ENCODE data around the gene CFAP61. TPM values are rescaled to one million over a fixed set of nuclear protein-coding genes. Genes with fewer than 3 reads are reported as not detected.

CFAP61 gene
- total RNA-seq, 1 experiment from 2014 or later: 0.28 TPM

GRCh38 chr20:20395903-20396568 is 343.7 kb downstream of the CFAP61 start:
- POLR2A ChIA-PET: no interaction called here

GRCh38 chr20:20396794-20397193 is 344.5 kb downstream of the CFAP61 start:
- H3K27ac ChIP-seq (ENCODE audit: low read length): no peak overlapping the region
- ATAC-seq: no peak
- no TSS peak for BruUV-seq (replicated peaks)
- intact Hi-C loops (cut with micrococcal nuclease; ENCODE audit: unreplicated experiment) (no loop called here), in situ Hi-C loops (cut with HindIII; ENCODE audit: low pct_unique_long_range_greater_than_20kb, low sequenced_read_pairs) (no loop called here)
- no peaks in the 10 kb centered on the region for H3K4me1 ChIP-seq (ENCODE audit: control insufficient read depth, insufficient read depth, low read length)
- CTCF ChIA-PET: no interaction called here
- H3K9me3 ChIP-seq (ENCODE audit: control insufficient read depth, insufficient read depth, low read depth, low read length): no peaks in the 10 kb centered on the region
- POLR2A ChIA-PET: no interaction called here
- no peak overlapping the region for H3K4me3 ChIP-seq (ENCODE audit: low read depth in 2 of 2, low read length in 2 of 2)
- H3K27me3 ChIP-seq (ENCODE audit: control insufficient read depth, insufficient read depth, low read length): no peaks in the 10 kb centered on the region
- TF ChIP-seq POLR2AphosphoS5 (IDR thresholded peaks at IDR 0.05; ENCODE audit: low read depth, low read length) (no peak), REST (IDR thresholded peaks at IDR 0.05; ENCODE audit: insufficient read depth in 1 of 2, low read depth in 2 of 2, low read length in 1 of 2) (no peak), CTCF (IDR thresholded peaks at IDR 0.05) (no peak), TCF7L2 (IDR thresholded peaks at IDR 0.05; ENCODE audit: low read depth, low read length) (no peak), SIN3A (IDR thresholded peaks at IDR 0.05; ENCODE audit: borderline replicate concordance, insufficient read depth, low read depth, low read length) (no peak)
- DNase-seq (ENCODE audit: low read depth, low spot score): no peak
- H3K36me3 ChIP-seq (ENCODE audit: control insufficient read depth, insufficient read depth, low read length): no peaks in the 10 kb centered on the region

More at GRCh38 chr20:20395903-20396568, 343.7 kb downstream of the CFAP61 start:
- BruUV-seq (replicated peaks): no TSS peak
- Histone ChIP-seq H3K9me3 (ENCODE audit: control insufficient read depth, insufficient read depth, low read depth, low read length) (no peaks in the 10 kb centered on the region), H3K27me3 (ENCODE audit: control insufficient read depth, insufficient read depth, low read length) (no peaks in the 10 kb centered on the region), H3K4me3 (ENCODE audit: low read depth in 2 of 2, low read length in 2 of 2) (no peak overlapping the region), H3K27ac (ENCODE audit: low read length) (no peak overlapping the region), H3K4me1 (ENCODE audit: control insufficient read depth, insufficient read depth, low read length) (no peaks in the 10 kb centered on the region), H3K36me3 (ENCODE audit: control insufficient read depth, insufficient read depth, low read length) (no peaks in the 10 kb centered on the region)
- CTCF ChIA-PET: no interaction called here
- TF ChIP-seq SIN3A (IDR thresholded peaks at IDR 0.05; ENCODE audit: borderline replicate concordance, insufficient read depth, low read depth, low read length) (no peak), CTCF (IDR thresholded peaks at IDR 0.05) (no peak), REST (IDR thresholded peaks at IDR 0.05; ENCODE audit: insufficient read depth in 1 of 2, low read depth in 2 of 2, low read length in 1 of 2) (no peak), TCF7L2 (IDR thresholded peaks at IDR 0.05; ENCODE audit: low read depth, low read length) (no peak), POLR2AphosphoS5 (IDR thresholded peaks at IDR 0.05; ENCODE audit: low read depth, low read length) (no peak)
- DNase-seq (ENCODE audit: low read depth, low spot score): no peak
- intact Hi-C loops (cut with micrococcal nuclease; ENCODE audit: unreplicated experiment): no loop called here
- in situ Hi-C loops (cut with HindIII; ENCODE audit: low pct_unique_long_range_greater_than_20kb, low sequenced_read_pairs): no loop called here
- ATAC-seq: no peak
